Stimulated activated CD4-positive, alpha-beta T cell treated with anti-CD3 and anti-CD28 coated beads, Interleukin-4, amount 100 ng/mL, for 1 hour (primary cell): ENCODE measurements around the gene OSBPL8.
"Not testable (repeated sequence)": the region's sequence is repeated elsewhere in the genome, so short reads cannot be mapped to it uniquely, and the experiment has no call there.

Experiments used
- DNase-seq: peaks from one replicate; pipeline ENCODE4 v3.0.0-alpha.2; 2020

Gene OSBPL8

DNA sequence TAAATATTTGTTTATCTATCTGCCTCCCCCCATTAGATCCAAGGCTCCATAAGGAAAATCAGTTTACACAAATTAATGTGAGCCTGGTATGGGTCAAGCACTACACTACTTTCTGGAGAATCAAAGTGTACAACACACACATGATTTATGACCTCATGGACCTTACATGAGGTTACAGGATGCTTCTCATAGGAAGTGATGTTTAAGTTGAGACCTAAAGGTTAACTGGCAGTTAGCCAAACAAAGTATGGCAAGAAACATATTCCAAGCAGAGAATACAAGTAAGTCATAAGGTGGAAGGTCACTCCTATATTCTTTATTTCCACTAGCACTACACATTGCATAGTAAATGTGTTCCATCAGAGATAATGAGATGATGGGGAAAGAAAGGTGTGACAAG is 39.2 kb downstream of the OSBPL8 start:
- DNase-seq = no peak

DNA sequence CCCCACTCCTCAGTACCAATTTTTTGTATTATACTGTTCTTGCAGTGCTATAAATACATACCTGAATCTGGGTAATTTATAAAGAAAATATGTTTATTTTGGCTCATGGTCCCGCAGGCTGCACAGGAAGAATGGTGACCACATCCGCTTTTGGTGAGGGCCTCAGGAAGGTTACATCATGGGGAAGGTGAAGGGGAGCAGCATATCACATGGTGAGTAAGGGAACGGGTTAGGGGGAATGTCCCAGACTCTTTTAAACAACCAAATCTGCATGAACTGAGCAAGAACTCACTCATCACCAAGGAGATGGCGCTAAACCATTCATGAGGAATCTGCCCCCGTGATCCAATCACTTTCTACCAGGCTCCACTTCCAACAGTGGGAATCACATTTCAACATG is 40.0 kb downstream of the OSBPL8 start:
- no peak for DNase-seq

DNA sequence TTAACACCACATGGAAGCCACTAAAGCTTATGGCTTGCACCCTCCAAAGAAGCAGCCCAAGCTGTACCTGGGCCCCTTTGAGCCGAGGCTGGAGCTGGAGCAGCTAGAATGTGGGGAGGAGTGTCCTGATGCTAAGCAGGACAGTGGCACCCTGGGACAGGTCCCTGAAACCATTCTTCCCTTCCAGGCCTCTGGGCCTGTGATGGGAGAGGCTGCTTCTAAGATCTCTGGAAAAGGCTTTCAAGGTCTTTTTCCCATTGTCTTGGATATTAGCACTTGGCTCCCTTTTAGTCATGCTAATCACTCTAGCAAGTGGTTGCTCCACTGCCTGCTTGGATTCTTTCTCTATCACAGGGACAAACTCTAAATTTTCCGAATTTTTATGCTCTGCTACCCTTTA is 40.9 kb downstream of the OSBPL8 start:
- DNase-seq = no peak

DNA sequence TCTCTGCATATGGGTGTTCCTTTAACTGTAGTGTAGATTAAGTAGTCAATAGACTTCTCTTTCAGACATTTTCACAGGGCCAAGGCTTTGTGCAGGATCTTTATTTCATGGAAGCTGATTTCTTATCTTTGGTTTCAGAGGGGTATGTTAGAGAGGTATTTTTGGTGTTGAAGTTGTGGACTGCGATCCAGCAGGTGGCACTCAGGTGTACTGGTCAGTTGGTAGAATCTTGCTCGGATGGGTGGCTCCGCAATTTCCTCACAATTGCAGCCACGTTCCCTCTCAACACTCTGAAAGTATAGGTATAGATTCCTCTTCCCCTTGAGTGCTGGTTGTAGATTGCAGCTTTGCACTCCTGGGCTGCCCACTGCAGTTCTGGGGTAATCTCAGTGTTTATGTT is 44.3 kb downstream of the OSBPL8 start:
- DNase-seq = no peak

DNA sequence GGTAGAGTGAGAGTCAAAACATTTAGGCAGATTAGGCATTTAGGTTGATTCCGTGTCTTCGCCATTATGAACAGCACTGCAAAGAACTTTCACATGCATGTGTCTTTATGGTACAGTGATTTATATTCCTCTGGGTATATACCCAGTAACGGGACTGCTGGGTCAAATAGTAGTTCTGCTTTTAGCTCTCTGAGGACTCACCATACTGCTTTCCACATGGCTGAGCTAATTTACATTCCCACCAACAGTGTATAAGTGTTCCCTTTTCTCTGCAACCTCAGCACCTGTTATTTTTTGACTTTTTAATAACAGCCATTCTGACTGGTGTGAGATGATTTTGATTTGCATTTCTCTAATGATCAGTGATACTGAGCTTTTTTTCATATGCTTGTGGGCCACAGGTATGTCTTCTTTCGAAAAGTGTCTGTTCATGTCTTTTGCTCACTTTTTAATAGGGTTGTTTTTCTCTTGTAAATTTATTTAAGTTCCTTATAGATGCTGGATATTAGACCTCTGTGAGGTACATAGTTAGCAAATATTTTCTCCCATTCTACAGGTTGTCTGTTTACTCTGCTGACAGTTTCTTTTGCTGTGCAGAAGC is 48.4 kb downstream of the OSBPL8 start:
- not testable (repeated sequence) for DNase-seq

DNA sequence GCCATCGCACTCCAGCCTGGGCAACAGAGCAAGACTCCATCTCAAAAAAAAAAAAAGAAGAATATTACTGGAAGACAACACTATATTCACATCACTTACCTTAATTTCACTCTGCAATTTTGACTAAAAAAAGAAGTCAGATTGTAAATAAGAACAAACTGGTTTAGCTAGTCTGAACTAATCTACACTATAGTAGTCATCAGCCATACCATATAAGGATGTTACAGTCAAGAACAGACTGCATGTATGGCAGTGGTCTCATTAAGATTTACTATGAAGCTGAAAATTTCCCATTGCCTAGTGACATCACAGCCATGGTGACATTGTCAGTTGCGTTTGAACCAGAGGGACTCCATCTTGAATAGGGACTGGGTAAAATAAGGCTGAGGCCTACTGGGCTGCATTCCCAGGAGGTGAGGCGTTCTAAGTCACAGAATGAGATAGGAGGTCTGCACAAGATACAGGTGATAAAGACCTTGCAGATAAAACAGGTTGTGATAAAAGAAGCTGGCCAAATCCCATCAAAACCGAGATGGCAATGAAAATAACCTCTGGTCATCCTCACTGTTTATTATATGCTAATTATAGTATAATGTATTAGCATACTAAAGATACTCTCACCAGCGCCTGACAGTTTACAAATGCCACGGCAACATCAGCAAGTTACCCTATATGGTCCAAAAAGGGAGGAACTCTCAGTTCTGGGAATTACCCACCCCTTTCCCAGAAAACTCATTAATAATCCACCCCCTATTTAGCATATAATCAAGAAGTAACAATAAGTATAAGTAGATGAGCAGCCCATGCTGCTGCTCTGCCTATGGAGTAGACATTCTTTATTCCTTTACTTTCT is 51.2 kb downstream of the OSBPL8 start:
- DNase-seq = no peak

DNA sequence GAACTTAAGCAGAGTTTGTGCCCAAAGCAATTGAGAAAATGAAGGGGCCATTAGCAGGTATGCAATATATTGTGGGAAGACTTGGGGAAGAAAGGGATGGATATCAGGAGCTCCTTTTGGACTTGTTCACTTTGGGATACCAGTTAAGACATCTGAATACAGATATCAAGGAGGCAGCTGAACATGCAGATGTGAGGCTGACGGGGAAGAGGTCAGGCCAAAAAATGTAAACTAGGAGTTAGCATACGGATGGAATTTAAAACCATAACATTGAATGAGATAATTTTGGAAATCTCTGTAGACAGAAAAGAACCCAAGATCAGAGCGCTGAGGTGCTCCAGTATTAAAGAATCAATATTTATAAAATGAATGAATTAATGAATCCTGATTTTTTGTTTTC is 53.4 kb downstream of the OSBPL8 start:
- no peak for DNase-seq

DNA sequence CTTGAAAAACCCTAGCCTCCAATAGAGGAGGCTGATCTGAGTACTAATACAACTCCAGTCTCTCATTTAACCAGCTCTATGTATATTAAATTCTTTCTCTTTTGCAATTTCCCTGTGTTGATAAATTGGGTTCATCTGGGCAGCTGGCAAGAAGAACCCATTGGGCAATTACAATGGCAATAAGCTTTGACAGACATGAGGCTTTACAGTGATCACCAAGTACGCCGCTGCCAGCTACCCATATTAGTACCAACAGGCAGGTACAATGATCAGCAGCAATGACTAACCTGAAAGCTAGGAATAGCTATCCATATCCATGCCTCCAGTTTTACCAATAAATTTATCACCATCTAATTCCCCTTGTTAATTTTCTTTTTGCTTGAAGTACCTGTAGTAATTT is 54.5 kb downstream of the OSBPL8 start:
- no peak for DNase-seq

DNA sequence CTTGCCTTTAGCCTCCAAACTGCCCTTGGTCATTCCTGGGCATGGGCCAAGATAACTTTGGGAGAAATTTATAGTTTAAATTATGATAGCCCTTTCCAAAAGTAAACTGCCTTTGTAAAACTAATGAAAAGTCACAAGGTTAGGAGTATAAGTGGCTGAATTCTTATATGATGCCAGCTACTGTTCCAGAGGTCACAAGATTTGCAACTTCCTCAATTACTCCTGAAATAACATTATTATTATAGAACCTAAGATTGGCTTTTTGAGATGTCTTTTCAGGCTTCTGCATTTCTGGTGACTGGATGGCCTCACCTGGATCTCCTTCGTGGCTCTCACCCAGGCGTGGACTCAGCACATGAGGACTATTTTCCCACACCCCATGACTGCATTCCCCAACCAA is 55.0 kb downstream of the OSBPL8 start:
- DNase-seq = no peak

DNA sequence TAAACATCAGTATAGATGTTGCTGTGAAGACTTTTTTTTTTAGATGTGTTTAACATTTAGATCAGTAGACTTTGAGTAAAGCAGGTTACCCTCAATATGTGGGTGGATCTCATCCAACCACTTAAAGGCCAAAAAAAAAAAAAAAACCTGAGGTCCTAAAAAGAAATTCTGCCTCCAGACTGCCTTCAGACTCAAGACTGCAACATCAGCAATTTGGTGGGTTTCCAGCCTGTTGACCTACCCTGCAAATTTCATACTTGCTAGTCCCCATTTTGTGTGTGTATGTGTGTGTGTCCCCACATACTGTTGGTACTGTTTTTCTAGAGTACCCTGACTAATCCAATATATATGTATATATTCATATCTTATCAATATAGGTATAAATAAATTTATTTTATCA is 55.6 kb downstream of the OSBPL8 start:
- DNase-seq = no peak

DNA sequence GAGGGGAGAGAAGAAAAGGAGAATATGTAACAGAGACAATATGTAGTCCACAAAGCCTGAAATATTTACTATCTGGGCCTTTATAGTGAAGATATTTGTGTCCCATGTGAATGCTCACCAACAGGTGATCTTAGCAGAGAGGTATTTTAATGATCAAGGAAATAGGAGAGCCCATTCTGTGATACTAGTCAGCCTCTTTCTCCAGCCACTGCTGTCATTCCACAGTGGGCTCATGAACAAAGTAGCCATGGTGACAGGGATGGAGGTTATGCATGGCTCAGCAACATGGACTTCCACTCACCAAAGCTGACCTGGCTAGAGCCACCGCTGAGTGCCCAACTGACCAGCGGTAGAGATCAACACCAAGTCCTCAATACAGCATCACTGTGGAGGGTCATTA is 58.2 kb downstream of the OSBPL8 start:
- DNase-seq = no peak

DNA sequence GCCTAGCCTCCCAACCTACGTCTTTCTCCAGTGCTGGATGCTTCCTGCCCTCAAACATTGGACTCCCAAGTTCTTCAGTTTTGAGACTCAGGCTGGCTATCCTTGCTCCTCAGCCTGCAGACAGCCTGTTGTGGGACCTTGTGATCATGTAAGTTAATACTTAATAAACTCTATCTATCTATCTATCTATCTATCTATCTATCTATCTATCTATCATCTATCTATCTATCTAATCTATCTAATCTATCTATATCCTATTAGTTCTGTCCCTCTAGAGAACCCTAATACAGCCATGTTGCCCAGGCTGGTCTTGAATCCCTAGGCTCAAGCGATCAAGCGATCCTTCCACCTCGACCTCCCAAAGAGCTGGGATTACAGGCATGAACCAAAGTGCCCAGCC is 60.4 kb downstream of the OSBPL8 start:
- not testable (repeated sequence) for DNase-seq

DNA sequence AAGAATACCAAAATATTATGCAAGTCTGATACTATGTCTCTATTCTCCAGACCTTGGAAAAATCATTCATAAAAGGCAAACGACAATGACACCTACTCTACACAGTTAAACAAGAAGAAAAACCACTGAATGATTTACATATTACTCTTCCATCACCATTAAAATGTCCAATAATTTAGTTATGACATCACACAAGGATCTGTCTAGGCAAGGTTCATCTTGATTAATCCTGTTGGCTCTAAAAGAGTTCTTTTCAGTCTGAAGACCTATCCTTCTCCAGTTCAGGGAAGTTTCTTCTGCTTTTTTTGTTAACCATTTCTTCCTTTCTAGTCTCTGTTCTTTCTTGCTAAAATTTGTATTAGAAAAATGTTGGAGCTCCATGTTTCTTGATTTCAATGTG is 64.0 kb downstream of the OSBPL8 start:
- no peak for DNase-seq

DNA sequence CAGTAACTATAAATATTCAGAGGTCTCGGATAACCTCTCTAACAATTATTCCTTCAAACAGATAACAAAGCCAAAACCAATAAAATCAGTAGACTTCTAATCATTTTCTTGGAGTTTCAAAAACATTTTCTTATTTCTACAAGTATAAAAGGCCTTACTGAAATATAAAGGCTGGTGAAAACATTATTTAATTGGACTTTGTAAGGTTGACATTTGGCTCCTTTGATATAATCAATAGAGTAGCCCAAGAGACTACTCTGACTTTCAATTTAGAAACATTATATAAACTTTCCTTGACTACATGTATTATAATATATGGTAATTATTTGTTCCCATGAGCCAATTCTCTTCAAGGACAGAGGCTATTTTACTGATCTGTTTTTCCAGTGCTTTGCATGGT is 68.3 kb downstream of the OSBPL8 start:
- DNase-seq = no peak

DNA sequence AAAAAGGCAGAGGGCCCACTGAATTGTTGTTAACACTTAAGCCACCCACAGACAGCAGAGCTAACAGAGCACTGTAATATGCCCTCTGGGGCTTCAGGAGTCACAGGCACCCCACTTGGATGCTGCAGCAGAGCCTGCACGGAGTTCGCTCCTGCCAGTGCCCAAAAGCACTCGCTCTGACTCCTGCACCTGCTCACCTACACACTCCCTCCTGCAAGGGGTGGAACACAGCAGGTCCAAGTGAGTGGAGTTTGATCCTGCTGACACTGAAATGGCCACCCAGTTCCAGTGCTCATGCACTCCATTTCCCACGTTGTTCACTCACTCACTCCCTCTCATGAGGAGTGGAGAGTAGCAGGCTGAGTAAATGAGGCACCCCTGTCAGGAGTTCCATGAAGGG is 68.8 kb downstream of the OSBPL8 start:
- DNase-seq = no peak

DNA sequence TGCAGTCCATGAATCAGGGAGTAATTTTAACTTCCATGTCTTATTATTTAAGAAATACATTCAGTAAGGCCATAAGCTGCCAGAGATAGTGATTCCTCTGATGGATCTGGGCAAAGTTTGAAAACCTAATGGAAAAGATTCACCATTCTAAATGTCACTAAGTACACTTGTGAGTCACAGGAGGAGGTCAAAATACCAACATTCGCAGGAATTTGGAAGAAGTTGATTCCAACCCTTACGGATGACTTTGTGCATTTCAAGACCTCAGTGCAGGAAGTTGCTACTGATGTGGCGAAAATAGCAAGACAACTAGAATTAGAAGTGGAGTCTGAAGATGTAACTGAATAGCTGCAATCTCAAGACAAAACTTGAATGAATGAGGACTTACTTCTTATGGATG is 69.8 kb downstream of the OSBPL8 start:
- no peak for DNase-seq

DNA sequence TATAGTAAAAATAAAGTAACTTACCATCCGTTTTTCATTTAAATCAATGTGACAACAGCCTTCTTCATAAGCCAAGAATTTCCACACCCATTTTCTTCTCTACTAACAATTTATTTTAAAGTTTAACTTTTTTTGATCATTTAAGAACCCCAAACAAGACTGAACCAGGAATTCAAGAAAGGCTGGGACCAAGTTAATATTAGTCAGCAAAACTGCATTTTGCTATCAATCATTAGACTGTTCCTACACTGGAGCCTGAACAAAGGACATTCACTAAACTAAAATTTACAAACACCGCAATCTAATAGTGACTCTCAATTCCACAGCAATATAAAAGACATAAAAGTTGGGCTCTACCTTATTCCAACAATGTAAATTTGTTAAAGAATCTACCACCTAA is 73.6 kb downstream of the OSBPL8 start:
- no peak for DNase-seq

DNA sequence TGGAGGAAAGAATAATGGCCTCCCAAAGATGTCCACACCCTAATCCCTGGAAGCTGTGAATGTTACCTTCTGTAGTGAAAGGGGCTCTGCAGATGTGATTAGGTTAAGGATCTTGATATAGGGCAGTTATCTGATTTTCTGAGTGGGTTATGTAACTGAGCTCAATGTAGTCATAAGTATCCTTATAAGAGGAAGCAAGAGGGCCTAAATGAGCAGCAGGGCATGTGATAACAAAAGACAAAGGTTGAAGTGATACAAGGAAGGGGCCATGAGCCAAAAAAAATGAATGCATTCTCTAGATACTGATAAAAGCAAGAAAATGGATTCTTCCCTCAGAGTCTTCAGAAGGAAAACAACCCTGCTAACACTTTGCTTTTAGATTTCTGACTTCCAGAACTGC is 78.8 kb downstream of the OSBPL8 start:
- DNase-seq = no peak

DNA sequence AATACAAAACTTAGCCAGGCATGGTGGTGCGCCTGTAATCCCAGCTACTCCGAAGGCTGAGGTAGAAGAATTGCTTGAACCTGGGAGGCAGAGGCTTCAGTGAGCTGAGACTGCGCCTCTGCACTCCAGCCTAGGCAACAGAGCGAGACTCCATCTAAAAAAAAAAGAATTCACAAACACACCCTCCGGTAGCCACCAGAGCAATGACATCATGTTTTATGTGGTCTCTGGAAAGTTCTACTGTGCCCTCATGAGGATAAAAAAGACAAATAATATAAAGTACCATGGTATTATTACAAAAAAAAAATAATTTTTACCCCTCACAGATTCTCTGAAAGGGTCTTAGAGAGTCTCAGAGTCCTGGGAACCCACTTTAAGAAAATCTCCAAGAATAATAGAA is 81.5 kb downstream of the OSBPL8 start:
- DNase-seq = no peak

DNA sequence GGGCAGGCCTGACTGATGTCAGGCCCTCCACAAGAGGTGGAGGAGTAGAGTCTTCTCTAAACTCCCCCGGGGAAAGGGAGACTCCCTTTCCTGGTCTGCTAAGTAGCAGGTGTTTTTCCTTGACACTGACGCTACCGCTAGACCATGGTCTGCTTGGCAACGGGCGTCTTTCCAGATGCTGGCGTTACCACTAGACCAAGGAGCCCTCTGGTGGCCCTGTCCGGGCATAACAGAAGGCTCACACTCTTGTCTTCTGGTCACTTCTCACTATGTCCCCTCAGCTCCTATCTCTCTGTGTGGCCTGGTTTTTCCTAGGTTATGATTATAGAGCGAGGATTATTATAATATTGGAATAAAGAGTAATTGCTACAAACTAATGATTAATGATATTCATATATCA is 86.7 kb downstream of the OSBPL8 start:
- not testable (repeated sequence) for DNase-seq

DNA sequence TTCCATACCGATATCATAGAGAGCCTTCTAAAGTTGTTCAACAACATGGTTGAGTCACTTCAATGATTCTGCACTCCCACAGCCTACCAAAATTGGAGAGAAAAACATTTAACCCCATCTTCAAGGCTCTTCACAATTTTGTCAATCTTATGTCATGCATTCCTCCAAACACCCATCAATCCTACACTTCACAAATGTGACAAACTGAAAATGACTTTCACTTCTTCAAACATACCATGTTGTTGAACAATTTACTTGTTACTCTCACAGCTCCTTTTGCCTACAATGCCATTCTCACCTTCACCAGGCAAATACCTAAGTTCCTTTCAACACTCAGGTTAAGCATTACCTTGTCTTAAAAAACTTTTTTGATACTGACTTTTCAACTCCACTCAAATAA is 88.0 kb downstream of the OSBPL8 start:
- no peak for DNase-seq

DNA sequence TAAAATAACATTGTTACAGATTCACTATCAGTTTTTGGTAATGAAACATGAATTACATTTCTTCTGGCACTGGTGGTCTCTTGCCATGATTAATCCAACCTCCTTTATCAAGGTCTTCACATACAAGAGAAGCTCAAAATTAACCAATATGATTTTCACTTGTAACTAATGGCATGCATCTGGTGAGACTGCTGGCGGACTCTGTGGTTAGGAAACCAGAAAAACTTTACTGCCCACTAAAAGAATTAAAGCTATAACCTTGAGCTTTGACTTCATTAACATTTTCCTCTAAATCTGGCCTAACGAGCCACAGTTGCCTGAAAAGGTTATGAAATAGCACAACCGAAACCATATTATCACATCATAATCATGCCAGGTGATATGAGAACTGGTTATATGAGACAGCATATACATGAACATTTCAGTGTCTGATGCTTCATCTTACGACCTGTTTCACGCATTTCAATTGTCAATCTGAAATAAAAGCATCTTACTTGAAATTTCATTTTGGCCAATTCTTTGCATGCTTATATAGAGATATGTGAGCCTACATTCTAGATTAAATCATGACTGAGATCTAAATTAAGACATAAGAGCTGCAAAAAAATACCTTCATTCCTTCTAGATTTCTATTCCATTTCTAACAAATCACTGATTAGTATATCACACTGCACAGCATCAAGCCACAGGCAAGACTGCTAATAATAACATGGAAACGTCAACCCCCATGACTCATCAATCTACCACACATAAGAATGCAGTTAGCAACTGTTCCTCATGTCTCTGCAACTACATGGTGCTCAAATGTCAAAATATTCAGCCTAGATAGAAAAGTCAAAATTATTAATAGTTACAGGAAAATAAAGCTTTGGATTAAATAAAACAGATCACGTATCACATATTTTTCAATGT is 89.3 kb downstream of the OSBPL8 start:
- no peak for DNase-seq

DNA sequence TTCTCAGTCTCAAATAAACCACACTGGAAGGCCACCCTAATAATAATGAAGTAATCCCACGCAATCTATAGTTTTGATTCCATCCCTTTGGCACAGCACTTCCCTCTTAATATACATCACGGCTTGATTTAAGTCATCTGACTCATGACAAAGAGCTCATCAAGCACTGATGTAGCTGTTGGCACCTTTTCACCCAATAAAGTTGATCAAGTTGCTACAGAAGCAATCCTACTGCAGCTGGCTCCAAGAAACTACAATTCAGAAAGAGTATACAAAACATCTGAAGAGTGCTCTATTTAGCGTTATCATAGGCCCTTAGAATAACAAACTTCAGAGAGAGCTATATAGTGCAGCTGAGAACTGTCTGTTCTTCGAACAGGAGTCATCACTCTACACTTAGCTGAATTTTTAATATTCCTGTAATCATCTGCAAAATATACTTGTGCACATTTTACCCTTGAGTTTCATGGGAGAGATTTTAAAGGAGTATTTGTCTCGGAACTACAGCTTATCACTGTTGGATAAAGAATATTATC is 94.9 kb downstream of the OSBPL8 start:
- no peak for DNase-seq
